Heart left ventricle (tissue), 16 donors: ENCODE results near the gene PRADC1. TPM values are rescaled to one million over a fixed set of nuclear protein-coding genes. Genes with fewer than 3 reads are reported as not detected.

Source experiments
- ATAC-seq, 4 donors: fragments of 200-7000 bp; cut with Tn5 transposase; one replicate each; pipeline ENCODE4 v1.9.1; 2020 to 2022; ENCODE audit warnings: moderate library complexity in 4 of 4, mild to moderate bottlenecking in 3 of 4, moderate number of reproducible peaks in 1 of 4
- DNase-seq, 5 donors: peaks; one replicate each; pipeline ENCODE4 v3.0.0-alpha.2; 2020
- H3K27ac ChIP-seq, 12 donors: fragments of 200-600 bp; sonication (generic) in 4 of 12; one replicate each; pipeline versions ENCODE4 v1.5.0 to v1.8.0; 2016 to 2022; ENCODE audit warnings: mild to moderate bottlenecking in 2 of 12
- H3K27me3 ChIP-seq, 9 donors: fragments of 200-600 bp; sonication (generic) in 2 of 9; one replicate each; pipeline versions ENCODE4 v1.5.1 to v1.8.0; 2016 to 2022; ENCODE audit warnings: mild to moderate bottlenecking in 3 of 9
- H3K36me3 ChIP-seq, 9 donors: fragments of 200-600 bp; sonication (generic) in 2 of 9; one replicate each; pipeline versions ENCODE4 v1.5.0 to v1.8.0; 2018 to 2022; ENCODE audit warnings: mild to moderate bottlenecking in 2 of 9
- H3K4me1 ChIP-seq, 12 donors: fragments of 200-600 bp; sonication (generic) in 4 of 12; one replicate each; pipeline versions ENCODE4 v1.5.0 to v1.8.0; 2016 to 2022; ENCODE audit warnings: mild to moderate bottlenecking in 3 of 12
- H3K4me3 ChIP-seq, 12 donors: fragments of 200-600 bp; sonication (generic) in 4 of 12; one replicate each; pipeline versions ENCODE4 v1.5.0 to v1.8.0; 2017 to 2022; ENCODE audit warnings: mild to moderate bottlenecking in 9 of 12, moderate library complexity in 4 of 12
- H3K9me3 ChIP-seq, 12 donors: fragments of 200-600 bp; sonication (generic) in 4 of 12; one replicate each; pipeline versions ENCODE4 v1.5.0 to v1.8.0; 2016 to 2022; ENCODE audit warnings: mild to moderate bottlenecking in 1 of 12
- POLR2A ChIP-seq, 2 donors: fragments of 450-650 bp; IDR thresholded peaks; one replicate each; pipeline ENCODE4 v1.6.1; 2017; ENCODE audit warnings: antibody characterized with exemption in 2 of 2, mild to moderate bottlenecking in 2 of 2, moderate library complexity in 2 of 2
- WGBS, 4 donors: extraction: QIAGEN DNeasy Blood & Tissue Kit in 2 of 4; methylation state at CpG; one replicate each; pipeline versions ENCODE4 v1.1.5 to v1.1.7; 2013 to 2018; 5-methylcytosine and 5-hydroxymethylcytosine counted together
- intact Hi-C, 10 donors: fragments of 100-400 bp; cut with DNase I; formaldehyde crosslinking; loops; one replicate each; pipeline versions ENCODE4 v1.11.1 to v1.14.2; 2022
- polyA plus RNA-seq, 2 donors: library from polyadenylated mRNA; stranded (reverse); fragments of 200-250 nt; gene quantifications; one replicate each; pipeline ENCODE4 v1.2.3, GENCODE V29; 2013
- total RNA-seq, 9 donors: library from RNA; depleted of rRNA in 2 of 9; stranded (reverse); fragments of >200 nt in 2 of 9; fragmentation: NEBNext Ultra II Directional in 3 of 9; extraction: Animal tissue kit (Norgen Biotek cat#: 25700) in 3 of 9; gene quantifications; one replicate each; pipeline versions ENCODE4 v1.1.0 to v1.2.4, GENCODE V29; 2016 to 2023
- TF ChIP-seq, protein P1 (sequence below), 12 donors: fragments of 200-600 bp; sonication (generic) in 4 of 12; IDR thresholded peaks; one replicate each; pipeline versions ENCODE4 v1.5.0 to v1.8.0; 2018 to 2022; ENCODE audit warnings: antibody characterized with exemption in 12 of 12, mild to moderate bottlenecking in 5 of 12
- donor health status: ischemic (EF 13 %, LVEDD 7.1; RV severe dilation, severe dysfunction).
- donor health status: healthy with polysubstance abuse.
- donor health status: DM: no; HTN: yes; CAD: no.
- donor health status: DM: no; HTN: no; CAD: no.
- donor health status: ischemic (EF 25% LVEDD 6.9; RV normal size, moderate dysfunction).
- donor health status: ischemic (EF 25% LVEDD 5.7; RV mildly dilated, moderate dysfunction).
- donor health status: healthy.
- donor health status: DM: yes; HTN: yes; CAD: no.
- donor health status: ischemic (EF 35%, LVEDD 5.7; RV mildly dilated, moderate dysfunction).
- donor health status: nonischemic (EF 11% LVEDD 7.7; RV severe dilation, severe dysfunction).
- donor health status: DM: yes; HTN: yes; CAD: no.
- donor health status: PGD.
- donor health status: ischemic (EF 29% LVEDD 5.4; RV normal size, mild dysfunction).
- donor health status: nonischemic (EF 23%, LVEDD 6.1; RV moderate dilation, normal function).

PRADC1 gene
- total and polyA plus RNA-seq, 11 donors = 57.2 to 155 (median 86.4) TPM

DNA sequence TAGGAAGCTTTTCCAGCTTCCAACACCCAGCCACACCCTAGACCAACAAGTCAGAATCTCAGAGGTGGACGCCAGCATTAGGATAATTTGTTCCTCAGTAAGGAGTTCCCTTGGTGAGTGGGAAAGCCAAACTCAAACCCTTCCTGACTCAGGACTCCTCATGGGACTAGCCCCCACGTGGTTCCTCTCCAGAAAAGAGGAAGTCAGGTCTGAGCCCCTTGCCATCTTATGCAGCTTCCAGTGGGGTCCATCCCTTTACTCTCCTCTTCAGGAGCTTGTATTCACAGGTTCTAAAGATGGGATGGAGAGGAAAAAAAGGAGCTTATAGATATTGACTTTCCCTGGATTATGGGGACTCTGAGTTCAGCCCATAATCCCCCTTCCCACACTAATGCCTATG, 45.5 kb downstream of the PRADC1 start:
- WGBS, 4 donors = 33 to 65% (median 49%) methylated on average over 2 of the region's 2 CpGs
- H3K27me3 ChIP-seq = peaks cover 0 to 11% (median 0%) of the 10 kb centered on the region in 9 donors
- no peaks in the 10 kb centered on the region for H3K4me1 ChIP-seq
- H3K27ac ChIP-seq = no peak overlapping the region
- DNase-seq (no peak), ATAC-seq (no peak)
- H3K9me3 ChIP-seq = peaks cover 0 to 10% (median 0%) of the 10 kb centered on the region in 12 donors
- no peaks in the 10 kb centered on the region for H3K36me3 ChIP-seq
- H3K4me3 ChIP-seq = no peak overlapping the region
- intact Hi-C loops = no loop called here
- no peak for TF ChIP-seq POLR2A (IDR thresholded peaks at IDR 0.05)
- TF ChIP-seq, protein P1, sequence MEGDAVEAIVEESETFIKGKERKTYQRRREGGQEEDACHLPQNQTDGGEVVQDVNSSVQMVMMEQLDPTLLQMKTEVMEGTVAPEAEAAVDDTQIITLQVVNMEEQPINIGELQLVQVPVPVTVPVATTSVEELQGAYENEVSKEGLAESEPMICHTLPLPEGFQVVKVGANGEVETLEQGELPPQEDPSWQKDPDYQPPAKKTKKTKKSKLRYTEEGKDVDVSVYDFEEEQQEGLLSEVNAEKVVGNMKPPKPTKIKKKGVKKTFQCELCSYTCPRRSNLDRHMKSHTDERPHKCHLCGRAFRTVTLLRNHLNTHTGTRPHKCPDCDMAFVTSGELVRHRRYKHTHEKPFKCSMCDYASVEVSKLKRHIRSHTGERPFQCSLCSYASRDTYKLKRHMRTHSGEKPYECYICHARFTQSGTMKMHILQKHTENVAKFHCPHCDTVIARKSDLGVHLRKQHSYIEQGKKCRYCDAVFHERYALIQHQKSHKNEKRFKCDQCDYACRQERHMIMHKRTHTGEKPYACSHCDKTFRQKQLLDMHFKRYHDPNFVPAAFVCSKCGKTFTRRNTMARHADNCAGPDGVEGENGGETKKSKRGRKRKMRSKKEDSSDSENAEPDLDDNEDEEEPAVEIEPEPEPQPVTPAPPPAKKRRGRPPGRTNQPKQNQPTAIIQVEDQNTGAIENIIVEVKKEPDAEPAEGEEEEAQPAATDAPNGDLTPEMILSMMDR (IDR thresholded peaks at IDR 0.05) = no peak

DNA sequence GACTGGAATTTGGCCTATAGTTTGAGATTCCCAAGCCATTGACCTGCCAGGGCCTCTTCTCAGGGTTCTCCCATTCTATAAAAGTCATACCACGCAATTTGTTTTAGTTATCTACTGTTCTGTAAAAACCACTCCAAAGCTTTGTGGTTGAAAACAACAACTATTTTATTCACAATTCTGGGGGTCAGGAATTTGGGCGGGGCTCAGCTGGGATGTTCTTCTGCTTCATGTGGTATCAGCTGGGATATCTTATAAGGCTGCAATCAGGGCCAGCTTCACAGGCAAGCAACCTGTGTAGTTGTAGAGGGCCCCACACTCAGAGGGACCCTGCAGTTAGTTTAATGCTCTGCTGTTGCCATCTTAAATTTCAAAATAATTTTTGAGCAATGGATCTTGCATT, 47.1 kb downstream of the PRADC1 start:
- intact Hi-C loops = no loop called here
- TF ChIP-seq POLR2A (IDR thresholded peaks at IDR 0.05) = no peak
- TF ChIP-seq, protein P1 (IDR thresholded peaks at IDR 0.05) = no peak
- WGBS, 4 donors = 87 to 90% (median 89%) methylated on average over 2 of the region's 2 CpGs
- no peaks in the 10 kb centered on the region for H3K4me1 ChIP-seq
- H3K4me3 ChIP-seq = no peak overlapping the region
- H3K36me3 ChIP-seq = no peaks in the 10 kb centered on the region
- ATAC-seq (no peak), DNase-seq (no peak)
- no peak overlapping the region for H3K27ac ChIP-seq
- H3K27me3 ChIP-seq = peaks cover 0 to 11% (median 0%) of the 10 kb centered on the region in 9 donors
- H3K9me3 ChIP-seq = peaks cover 0 to 10% (median 0%) of the 10 kb centered on the region in 12 donors

Other genes with a start within 250 kb of the PRADC1 start
- gene SFXN5, start 161.5 kb downstream of the PRADC1 start, total RNA-seq = 10 to 100 TPM in 3 of 9 donors, 1 to 10 TPM in 6; 6.0 to 12.5 (median 9.1) TPM
- gene SFXN5, start 161.5 kb downstream of the PRADC1 start, polyA plus RNA-seq = 1 to 10 TPM; 7.1 to 8.2 TPM
- gene RAB11FIP5, start 120.3 kb downstream of the PRADC1 start, total RNA-seq = 10 to 100 TPM; 18.6 to 43.7 (median 24.8) TPM
- gene RAB11FIP5, start 120.3 kb downstream of the PRADC1 start, polyA plus RNA-seq = 10 to 100 TPM; 10.7 to 50.7 TPM
- not detected for gene NOTO, start 30.7 kb downstream of the PRADC1 start, total RNA-seq
- not detected for gene NOTO, start 30.7 kb downstream of the PRADC1 start, polyA plus RNA-seq
- 10 to 100 TPM; 14.0 to 26.8 (median 20.0) TPM for gene SMYD5, start 19.0 kb downstream of the PRADC1 start, total RNA-seq
- 10 to 100 TPM; 14.4 to 29.2 TPM for gene SMYD5, start 19.0 kb downstream of the PRADC1 start, polyA plus RNA-seq
- gene CCT7, start 1.1 kb upstream of the PRADC1 start, total RNA-seq = 100 to 1,000 TPM; 156 to 234 (median 198) TPM
- 100 to 1,000 TPM; 261 to 328 TPM for gene CCT7, start 1.1 kb upstream of the PRADC1 start, polyA plus RNA-seq
- 1 to 10 TPM in 4 of 9 donors, under 1 TPM in 5; 0.23 to 3.6 (median 0.81) TPM for gene FBXO41, start 51.2 kb upstream of the PRADC1 start, total RNA-seq
- under 1 TPM; 0.21 to 0.42 TPM for gene FBXO41, start 51.2 kb upstream of the PRADC1 start, polyA plus RNA-seq
- not detected for gene EGR4, start 60.3 kb upstream of the PRADC1 start, total RNA-seq
- not detected for gene EGR4, start 60.3 kb upstream of the PRADC1 start, polyA plus RNA-seq
- gene ALMS1, start 152.6 kb upstream of the PRADC1 start, total RNA-seq = 10 to 100 TPM in 5 of 9 donors, 1 to 10 TPM in 4; 7.0 to 21.4 (median 11.5) TPM
- 1 to 10 TPM; 2.5 to 5.5 TPM for gene ALMS1, start 152.6 kb upstream of the PRADC1 start, polyA plus RNA-seq